Fibroblast of mammary gland (primary cell): ENCODE measurements around the gene RELL1.

Experiments used
- DNase-seq: peaks from one replicate; pipeline ENCODE4 v3.0.0-alpha.2; 2010; ENCODE audit warnings: low read depth
- H3K4me3 ChIP-seq: 2 replicates; pipeline ENCODE4 v1.5.1; 2011; ENCODE audit warnings: low read depth, mild to moderate bottlenecking, low read length, moderate library complexity; ENCODE audit not compliant: control insufficient read depth
- TF ChIP-seq, protein P1 (sequence below): conservative IDR thresholded peaks from 2 replicates; pipeline ENCODE4 v1.5.1; 2011; ENCODE audit warnings: low read depth, low read length, inconsistent platforms; ENCODE audit not compliant: control insufficient read depth, insufficient read depth

Gene RELL1

DNA sequence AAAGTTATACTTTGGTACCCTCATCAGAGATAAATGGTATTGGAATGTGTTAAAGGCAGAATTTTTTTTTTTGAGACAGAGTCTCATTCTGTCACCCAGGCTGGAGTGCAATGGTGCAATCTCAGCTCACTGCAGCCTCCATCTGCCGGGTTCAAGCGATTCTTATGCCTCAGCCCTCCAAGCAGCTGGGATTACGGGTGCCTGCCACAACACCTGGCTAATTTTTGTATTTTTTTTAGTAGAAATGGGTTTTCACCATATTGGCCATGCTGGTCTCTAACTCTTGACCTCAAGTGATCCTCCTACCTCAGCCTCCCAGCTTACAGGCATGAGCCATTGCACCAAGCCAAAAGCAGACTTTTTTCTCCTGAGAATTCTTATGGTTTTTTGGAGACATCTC, 11.4 kb upstream of the RELL1 start:
- TF ChIP-seq, protein P1, sequence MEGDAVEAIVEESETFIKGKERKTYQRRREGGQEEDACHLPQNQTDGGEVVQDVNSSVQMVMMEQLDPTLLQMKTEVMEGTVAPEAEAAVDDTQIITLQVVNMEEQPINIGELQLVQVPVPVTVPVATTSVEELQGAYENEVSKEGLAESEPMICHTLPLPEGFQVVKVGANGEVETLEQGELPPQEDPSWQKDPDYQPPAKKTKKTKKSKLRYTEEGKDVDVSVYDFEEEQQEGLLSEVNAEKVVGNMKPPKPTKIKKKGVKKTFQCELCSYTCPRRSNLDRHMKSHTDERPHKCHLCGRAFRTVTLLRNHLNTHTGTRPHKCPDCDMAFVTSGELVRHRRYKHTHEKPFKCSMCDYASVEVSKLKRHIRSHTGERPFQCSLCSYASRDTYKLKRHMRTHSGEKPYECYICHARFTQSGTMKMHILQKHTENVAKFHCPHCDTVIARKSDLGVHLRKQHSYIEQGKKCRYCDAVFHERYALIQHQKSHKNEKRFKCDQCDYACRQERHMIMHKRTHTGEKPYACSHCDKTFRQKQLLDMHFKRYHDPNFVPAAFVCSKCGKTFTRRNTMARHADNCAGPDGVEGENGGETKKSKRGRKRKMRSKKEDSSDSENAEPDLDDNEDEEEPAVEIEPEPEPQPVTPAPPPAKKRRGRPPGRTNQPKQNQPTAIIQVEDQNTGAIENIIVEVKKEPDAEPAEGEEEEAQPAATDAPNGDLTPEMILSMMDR: no peak
- DNase-seq: no peak
- H3K4me3 ChIP-seq: no peak overlapping the region

DNA sequence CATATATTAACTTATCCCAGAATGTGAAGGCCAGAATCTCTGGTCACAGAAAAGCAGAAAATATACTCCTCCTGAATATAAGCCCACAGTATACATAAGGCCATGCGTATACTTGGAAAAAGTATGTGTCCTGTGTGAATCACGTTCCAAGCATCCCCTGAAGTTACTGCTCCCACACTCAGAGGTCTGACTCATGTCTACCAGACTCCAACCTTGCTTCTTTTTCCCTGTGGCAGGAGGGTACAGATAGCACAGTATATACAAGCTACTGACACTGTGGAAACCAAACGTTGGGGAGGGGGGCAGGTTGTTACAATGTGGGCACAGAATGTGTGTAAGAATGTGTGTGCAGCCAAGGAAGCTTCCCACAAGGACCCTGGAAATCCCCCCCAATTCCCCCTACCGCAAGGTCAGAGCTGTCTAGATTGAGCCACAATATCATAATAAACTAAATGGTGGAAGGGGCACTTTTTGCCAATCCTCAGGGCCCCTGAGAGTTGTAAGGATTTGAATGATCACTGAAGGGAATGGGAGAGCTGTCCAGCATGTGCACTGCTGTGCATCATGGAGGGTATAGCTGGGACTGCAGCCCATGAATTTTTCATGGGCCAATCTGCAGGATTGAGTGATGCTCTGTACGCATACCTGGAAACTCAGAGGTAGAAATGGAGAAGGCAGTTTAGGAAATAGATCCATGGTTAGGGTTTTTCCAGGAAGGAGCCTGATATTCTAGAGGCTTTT, 7.4 kb upstream of the RELL1 start:
- peak; percentile 90 for DNase-seq
- TF ChIP-seq, protein P1: no peak
- H3K4me3 ChIP-seq: no peak overlapping the region

DNA sequence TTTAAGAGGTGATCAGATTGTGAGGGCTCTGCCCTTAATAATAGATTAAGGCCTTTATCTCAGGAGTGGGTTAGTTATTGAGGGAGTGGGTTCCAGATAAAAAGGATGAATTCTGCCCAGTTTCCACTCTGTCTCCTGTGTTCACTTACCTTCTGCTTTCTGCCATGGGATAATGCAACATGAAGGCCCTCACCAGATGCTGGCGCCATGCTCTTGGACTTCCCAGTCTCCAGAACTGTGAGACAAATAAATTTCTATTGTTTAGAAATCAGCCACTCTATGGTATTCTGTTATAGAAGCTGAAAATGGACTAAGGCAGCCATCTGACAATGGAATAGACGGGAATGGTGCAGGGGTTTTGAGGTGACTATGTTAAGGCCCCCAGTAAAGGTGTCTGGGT, 6.9 kb upstream of the RELL1 start:
- no peak for DNase-seq
- TF ChIP-seq, protein P1: no peak

DNA sequence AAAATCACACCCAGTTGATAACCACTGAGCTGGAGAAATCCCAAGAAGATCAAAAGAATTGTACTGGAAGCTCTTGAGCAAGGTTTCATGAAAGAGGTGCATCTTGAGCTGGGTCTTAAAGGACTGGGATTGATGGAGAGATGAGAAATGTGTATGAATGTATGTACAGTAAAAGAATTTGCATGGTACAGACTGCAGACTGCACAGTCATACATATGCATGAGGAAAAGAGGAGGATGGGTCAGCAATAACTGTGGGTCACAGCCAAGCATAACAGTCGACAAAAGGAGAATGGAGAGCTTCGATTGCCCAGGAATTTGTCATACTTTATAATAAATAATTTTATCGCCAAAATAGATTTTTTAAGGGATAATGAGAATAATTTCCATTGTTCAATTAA, 4.8 kb upstream of the RELL1 start:
- DNase-seq: no peak
- TF ChIP-seq, protein P1: no peak
- H3K4me3 ChIP-seq: no peak overlapping the region

More for the DNA sequence above, 6.9 kb upstream of the RELL1 start:
- H3K4me3 ChIP-seq: no peak overlapping the region

DNA sequence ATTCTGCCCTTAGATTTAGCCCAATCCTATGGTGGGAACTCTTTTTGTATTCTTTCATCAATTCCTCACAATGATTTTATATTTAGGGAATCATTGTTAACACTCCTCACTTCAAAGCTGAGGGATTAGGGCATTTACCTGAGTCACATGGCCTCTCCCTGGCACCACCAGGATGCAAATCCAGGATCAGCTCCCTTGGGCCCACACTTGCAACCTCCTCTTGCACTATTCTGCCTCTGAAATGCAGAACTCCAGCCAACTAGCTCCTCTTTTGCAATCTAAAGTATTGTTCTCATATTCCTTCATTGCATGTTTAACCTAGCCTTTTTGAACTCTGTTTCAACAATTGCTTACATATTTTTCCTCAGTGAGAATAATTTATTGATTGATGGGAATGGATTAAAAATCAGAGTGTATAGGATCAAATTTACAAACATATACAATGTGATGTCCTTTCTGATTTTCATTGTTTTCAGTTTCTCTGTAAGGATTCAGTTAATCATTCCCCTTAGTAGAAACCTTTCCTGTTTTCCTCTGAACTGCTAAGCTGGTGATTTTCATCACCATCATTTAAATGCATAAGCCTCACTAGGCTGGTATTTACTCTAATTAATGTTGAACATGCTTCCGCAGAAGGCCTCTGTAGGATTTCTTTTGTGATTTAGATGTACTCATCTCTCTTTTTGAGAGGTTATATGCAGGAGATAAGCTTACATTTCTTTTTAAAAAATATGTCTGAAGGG, 3.3 kb upstream of the RELL1 start:
- no peak for DNase-seq
- no peak overlapping the region for H3K4me3 ChIP-seq
- TF ChIP-seq, protein P1: no peak

DNA sequence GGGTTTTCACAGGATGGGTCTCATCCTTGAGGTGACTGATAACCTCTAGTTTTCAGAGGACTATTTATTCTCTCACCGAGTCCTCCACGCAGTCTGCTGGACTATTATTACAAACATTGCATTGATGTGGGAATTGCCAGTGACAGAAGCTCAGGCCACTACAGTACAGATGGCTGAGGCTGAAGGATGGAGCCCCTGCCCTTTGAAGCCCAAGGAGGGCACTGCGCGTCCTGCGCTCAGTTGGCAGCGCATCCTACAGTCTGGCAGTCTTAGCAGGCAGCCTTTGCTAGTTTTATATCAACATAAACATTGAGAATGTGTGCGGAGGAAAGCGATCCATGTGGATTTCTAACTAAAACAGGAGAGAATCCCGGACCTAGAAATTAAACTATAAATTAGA, 1.5 kb upstream of the RELL1 start:
- H3K4me3 ChIP-seq: no peak overlapping the region
- TF ChIP-seq, protein P1: no peak
- no peak for DNase-seq
